KMS-11 (cell line): ENCODE results near the gene PPP1R12C.

Source experiments
- H2AFZ ChIP-seq: fragments of 200-600 bp; sonication (generic); 2 replicates; pipeline ENCODE4 v1.6.1; 2016; ENCODE audit warnings: antibody characterized with exemption, mixed run types, low read depth
- H3K27ac ChIP-seq: fragments of 200-600 bp; sonication (generic); 2 replicates; pipeline ENCODE4 v1.6.1; 2016; ENCODE audit warnings: mild to moderate bottlenecking, mixed run types
- H3K27me3 ChIP-seq: fragments of 200-600 bp; sonication (generic); 2 replicates; pipeline ENCODE4 v1.6.1; 2017; ENCODE audit warnings: mild to moderate bottlenecking, low read depth, mixed run types, moderate library complexity; ENCODE audit not compliant: insufficient read depth
- H3K36me3 ChIP-seq: fragments of 200-600 bp; sonication (generic); 2 replicates; pipeline ENCODE4 v1.6.1; 2017; ENCODE audit warnings: mild to moderate bottlenecking, mixed run types; ENCODE audit not compliant: insufficient read depth
- H3K4me1 ChIP-seq: fragments of 200-600 bp; sonication (generic); 2 replicates; pipeline ENCODE4 v1.6.1; 2016; ENCODE audit warnings: mild to moderate bottlenecking, low read depth, mixed run types; ENCODE audit not compliant: poor library complexity, severe bottlenecking
- H3K4me2 ChIP-seq: fragments of 200-600 bp; sonication (generic); 2 replicates; pipeline ENCODE4 v1.7.0; 2016; ENCODE audit warnings: mild to moderate bottlenecking, mixed run types
- H3K4me3 ChIP-seq: fragments of 200-600 bp; sonication (generic); IDR thresholded peaks from 2 replicates; pipeline ENCODE4 v1.6.1; 2017; ENCODE audit warnings: low read depth, low read length, mixed read lengths; ENCODE audit not compliant: insufficient read depth
- H3K79me2 ChIP-seq: fragments of 200-600 bp; sonication (generic); 2 replicates; pipeline ENCODE4 v1.6.1; 2016; ENCODE audit warnings: low read depth, mixed run types; ENCODE audit not compliant: insufficient read depth
- H3K9ac ChIP-seq: fragments of 200-600 bp; sonication (generic); 2 replicates; pipeline ENCODE4 v1.6.1; 2016; ENCODE audit warnings: mild to moderate bottlenecking, mixed run types
- H4K20me1 ChIP-seq: fragments of 200-600 bp; sonication (generic); 2 replicates; pipeline ENCODE4 v1.6.1; 2016; ENCODE audit warnings: mild to moderate bottlenecking, mixed run types; ENCODE audit not compliant: insufficient read depth
- CTCF ChIP-seq: fragments of 200-600 bp; sonication (generic); conservative IDR thresholded peaks from 2 replicates; pipeline ENCODE4 v1.6.1; 2017; ENCODE audit warnings: low read depth, mild to moderate bottlenecking, antibody characterized with exemption, low read length, moderate library complexity, mixed read lengths

PPP1R12C gene

DNA sequence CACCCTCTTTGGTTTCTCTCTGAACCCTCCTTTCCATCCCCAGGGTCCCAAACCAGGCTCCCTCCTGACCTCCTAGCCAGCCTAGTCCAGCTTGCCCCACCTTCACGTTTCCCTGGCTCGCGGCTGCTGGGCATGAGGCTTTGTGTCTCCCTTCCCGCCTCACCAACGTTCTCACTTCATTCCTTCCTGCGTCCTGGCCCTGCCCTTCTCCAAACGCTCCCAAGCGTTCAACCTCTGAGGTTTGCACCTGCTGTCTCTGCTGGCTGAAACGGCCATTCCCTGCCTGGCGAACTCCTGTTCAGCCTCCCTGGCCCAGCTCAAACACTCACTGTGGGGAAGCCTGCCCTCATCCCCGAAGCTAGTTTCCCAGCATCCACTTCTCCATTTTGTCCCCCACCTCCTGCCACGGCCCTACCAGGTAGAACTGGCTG lies 29.4 kb downstream of the PPP1R12C start:
- H2AFZ ChIP-seq: no peak overlapping the region
- no peak for TF ChIP-seq CTCF
- no peaks in the 10 kb centered on the region for H3K36me3 ChIP-seq
- H3K27me3 ChIP-seq: no peaks in the 10 kb centered on the region; the same call in 1 of the 2 replicates
- H3K27ac ChIP-seq: no peak overlapping the region
- H4K20me1 ChIP-seq: no peaks in the 10 kb centered on the region
- H3K9ac ChIP-seq: no peak overlapping the region
- H3K4me2 ChIP-seq: no peak overlapping the region
- H3K79me2 ChIP-seq: no peaks in the 10 kb centered on the region
- H3K4me3 ChIP-seq: no peak overlapping the region
- no peaks in the 10 kb centered on the region for H3K4me1 ChIP-seq

- no peak overlapping the region for H3K9ac ChIP-seq
- no peak overlapping the region for H3K27ac ChIP-seq
- no peaks in the 10 kb centered on the region; the same call in 1 of the 2 replicates for H3K27me3 ChIP-seq
- H3K36me3 ChIP-seq: no peaks in the 10 kb centered on the region
- H3K4me1 ChIP-seq: no peaks in the 10 kb centered on the region
- no peak overlapping the region for H3K4me3 ChIP-seq
- no peak overlapping the region for H2AFZ ChIP-seq
- no peaks in the 10 kb centered on the region for H4K20me1 ChIP-seq
- no peaks in the 10 kb centered on the region for H3K79me2 ChIP-seq
- no peak for TF ChIP-seq CTCF
- no peak overlapping the region for H3K4me2 ChIP-seq
Observed at GRCh38 chr19:55087542-55087901, 29.9 kb downstream of the PPP1R12C start.

DNA sequence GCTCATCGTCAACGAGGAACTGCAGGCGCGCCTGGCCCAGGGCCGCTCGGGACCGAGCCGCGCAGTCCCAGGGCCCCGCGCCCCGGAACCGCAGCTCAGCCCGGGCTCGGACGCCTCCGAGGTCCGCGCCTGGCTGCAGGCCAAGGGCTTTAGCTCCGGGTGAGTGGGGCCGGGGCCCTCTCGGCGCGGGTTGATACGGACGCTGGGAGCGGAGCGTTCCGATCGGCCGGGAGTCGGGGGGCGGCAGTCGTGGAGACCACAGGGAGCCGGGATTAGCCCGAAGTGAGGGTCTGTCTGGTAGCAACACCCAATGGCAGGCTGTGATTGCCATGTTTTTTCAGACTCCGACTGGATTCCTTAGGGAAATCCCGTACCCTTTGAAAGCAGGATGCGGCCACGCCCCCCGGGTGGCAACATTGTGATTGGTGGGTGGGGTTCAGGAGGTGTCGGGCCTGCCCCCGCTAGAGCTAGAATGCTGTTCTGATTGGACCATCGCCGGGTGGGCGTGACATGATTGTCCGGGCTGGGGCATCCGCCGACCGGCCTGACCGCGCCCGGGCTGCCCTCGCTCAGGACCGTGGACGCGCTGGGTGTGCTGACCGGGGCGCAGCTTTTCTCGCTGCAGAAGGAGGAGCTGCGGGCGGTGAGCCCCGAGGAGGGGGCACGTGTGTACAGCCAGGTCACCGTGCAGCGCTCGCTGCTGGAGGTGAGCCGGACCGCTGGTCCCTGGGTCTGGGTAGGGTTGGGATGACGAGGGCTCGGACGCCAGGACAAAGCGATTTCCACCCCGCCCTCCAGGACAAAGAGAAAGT lies 30.5 kb downstream of the PPP1R12C start:
- no peak overlapping the region for H3K9ac ChIP-seq
- H3K4me2 ChIP-seq: no peak overlapping the region
- no peak overlapping the region for H2AFZ ChIP-seq
- no peak overlapping the region for H3K4me3 ChIP-seq
- H4K20me1 ChIP-seq: no peaks in the 10 kb centered on the region
- no peak overlapping the region for H3K27ac ChIP-seq
- no peaks in the 10 kb centered on the region for H3K4me1 ChIP-seq
- no peaks in the 10 kb centered on the region for H3K79me2 ChIP-seq
- H3K27me3 ChIP-seq: no peaks in the 10 kb centered on the region; the same call in 1 of the 2 replicates
- TF ChIP-seq CTCF: no peak
- no peaks in the 10 kb centered on the region for H3K36me3 ChIP-seq

DNA sequence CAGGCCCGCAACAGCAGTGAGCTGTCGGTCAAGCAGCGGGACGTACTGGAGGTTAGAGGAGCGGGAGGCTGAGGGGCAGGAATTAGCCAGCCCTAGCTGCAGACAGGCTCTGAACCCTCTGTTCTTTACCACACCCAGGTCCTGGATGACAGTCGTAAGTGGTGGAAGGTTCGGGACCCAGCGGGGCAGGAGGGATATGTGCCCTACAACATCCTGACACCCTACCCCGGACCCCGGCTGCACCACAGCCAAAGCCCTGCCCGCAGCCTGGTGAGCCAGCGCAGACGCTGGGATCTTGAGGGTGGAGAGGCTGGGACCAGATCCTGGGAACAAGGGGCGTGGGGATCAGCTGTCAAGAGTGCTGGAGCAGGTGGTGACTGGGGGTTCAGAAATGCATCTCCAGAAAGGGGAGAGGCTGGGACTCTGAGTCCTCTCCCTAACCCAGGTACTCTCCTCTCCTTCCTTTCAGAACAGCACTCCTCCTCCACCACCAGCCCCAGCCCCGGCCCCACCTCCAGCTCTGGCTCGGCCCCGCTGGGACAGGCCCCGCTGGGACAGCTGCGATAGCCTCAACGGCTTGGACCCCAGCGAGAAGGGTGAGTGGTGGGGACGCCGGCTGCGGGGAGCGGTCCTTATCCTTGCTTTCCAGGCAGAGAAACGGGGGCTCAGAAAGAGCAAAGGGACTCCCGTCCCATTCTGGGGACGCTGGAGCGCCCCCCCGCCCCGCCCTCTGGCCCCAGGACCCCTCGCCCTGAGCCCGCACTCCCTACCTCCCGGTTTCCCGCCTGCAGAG lies 31.3 kb downstream of the PPP1R12C start:
- Histone ChIP-seq H3K36me3 (no peaks in the 10 kb centered on the region), H3K79me2 (no peaks in the 10 kb centered on the region), H3K27ac (no peak overlapping the region), H3K4me2 (no peak overlapping the region), H3K4me1 (no peaks in the 10 kb centered on the region), H3K27me3 (no peaks in the 10 kb centered on the region; the same call in 1 of the 2 replicates), H3K9ac (no peak overlapping the region), H4K20me1 (no peaks in the 10 kb centered on the region), H3K4me3 (no peak overlapping the region), H2AFZ (no peak overlapping the region)
- TF ChIP-seq CTCF: no peak
